ENCODE data around the gene AK5.

AK5 gene

GRCh38 chr1:77536813-77537212, 255.0 kb downstream of the AK5 start:
- H3K27me3 ChIP-seq (ENCODE audit: control insufficient read depth, low read length), result no peaks in the 10 kb centered on the region
- no peaks in the 10 kb centered on the region for H3K9me2 ChIP-seq (replicated peaks; ENCODE audit: control insufficient read depth, low read length)
- no peaks in the 10 kb centered on the region for H3K36me3 ChIP-seq (ENCODE audit: control insufficient read depth, low read length)
- no peaks in the 10 kb centered on the region for H3F3A ChIP-seq (ENCODE audit: control insufficient read depth, insufficient read depth)
- TF ChIP-seq EZH2phosphoT487 (IDR thresholded peaks at IDR 0.05; ENCODE audit: borderline replicate concordance, low read length) (no peak), CTCF (IDR thresholded peaks at IDR 0.05; ENCODE audit: low read depth, low read length, poor library complexity, severe bottlenecking) (no peak)
- no peak overlapping the region for H3K27ac ChIP-seq (ENCODE audit: low read depth, low read length)
- H3K4me3 ChIP-seq (ENCODE audit: low read length), result no peak overlapping the region
- H3K4me2 ChIP-seq (ENCODE audit: low read length), result no peak overlapping the region
- no peaks in the 10 kb centered on the region for H4K20me1 ChIP-seq (ENCODE audit: control insufficient read depth, insufficient read depth, low read depth, low read length)
- H3K9me3 ChIP-seq (ENCODE audit: control insufficient read depth, insufficient read depth, low read length), result no peaks in the 10 kb centered on the region
- peaks cover 10% of the 10 kb centered on the region for H3K4me1 ChIP-seq (ENCODE audit: control insufficient read depth, low read length)
- no peaks in the 10 kb centered on the region for H3K79me2 ChIP-seq (ENCODE audit: control insufficient read depth, low read length)

GRCh38 chr1:77538956-77539518, 257.2 kb downstream of the AK5 start:
- Histone ChIP-seq H3K27me3 (ENCODE audit: control insufficient read depth, low read length) (no peaks in the 10 kb centered on the region), H3K4me2 (ENCODE audit: low read length) (no peak overlapping the region), H3K9me2 (replicated peaks; ENCODE audit: control insufficient read depth, low read length) (no peaks in the 10 kb centered on the region), H3K9me3 (ENCODE audit: control insufficient read depth, insufficient read depth, low read length) (no peaks in the 10 kb centered on the region), H3K36me3 (ENCODE audit: control insufficient read depth, low read length) (no peaks in the 10 kb centered on the region), H3K4me1 (ENCODE audit: control insufficient read depth, low read length) (peaks cover 10% of the 10 kb centered on the region), H3K27ac (ENCODE audit: low read depth, low read length) (no peak overlapping the region), H3K79me2 (ENCODE audit: control insufficient read depth, low read length) (no peaks in the 10 kb centered on the region), H4K20me1 (ENCODE audit: control insufficient read depth, insufficient read depth, low read depth, low read length) (no peaks in the 10 kb centered on the region), H3F3A (ENCODE audit: control insufficient read depth, insufficient read depth) (no peaks in the 10 kb centered on the region), H3K4me3 (ENCODE audit: low read length) (no peak overlapping the region)
- TF ChIP-seq EZH2phosphoT487 (IDR thresholded peaks at IDR 0.05; ENCODE audit: borderline replicate concordance, low read length) (no peak), CTCF (IDR thresholded peaks at IDR 0.05; ENCODE audit: low read depth, low read length, poor library complexity, severe bottlenecking) (no peak)

GRCh38 chr1:77539519-77540142, 257.8 kb downstream of the AK5 start:
- Histone ChIP-seq H3K4me1 (ENCODE audit: control insufficient read depth, low read length) (peaks cover 10% of the 10 kb centered on the region), H3K27me3 (ENCODE audit: control insufficient read depth, low read length) (no peaks in the 10 kb centered on the region), H3F3A (ENCODE audit: control insufficient read depth, insufficient read depth) (no peaks in the 10 kb centered on the region), H3K9me2 (replicated peaks; ENCODE audit: control insufficient read depth, low read length) (no peaks in the 10 kb centered on the region), H3K4me3 (ENCODE audit: low read length) (no peak overlapping the region), H4K20me1 (ENCODE audit: control insufficient read depth, insufficient read depth, low read depth, low read length) (no peaks in the 10 kb centered on the region), H3K27ac (ENCODE audit: low read depth, low read length) (no peak overlapping the region), H3K9me3 (ENCODE audit: control insufficient read depth, insufficient read depth, low read length) (no peaks in the 10 kb centered on the region), H3K79me2 (ENCODE audit: control insufficient read depth, low read length) (no peaks in the 10 kb centered on the region), H3K36me3 (ENCODE audit: control insufficient read depth, low read length) (no peaks in the 10 kb centered on the region), H3K4me2 (ENCODE audit: low read length) (no peak overlapping the region)
- TF ChIP-seq EZH2phosphoT487 (IDR thresholded peaks at IDR 0.05; ENCODE audit: borderline replicate concordance, low read length), result no peak
- TF ChIP-seq CTCF (IDR thresholded peaks at IDR 0.05; ENCODE audit: low read depth, low read length, poor library complexity, severe bottlenecking), result no peak
